GM12801 (cell line): ENCODE data around the gene CAMK4.

Experiments
- TF ChIP-seq, protein P1 (sequence below): IDR thresholded peaks from one replicate; pipeline ENCODE4 v1.5.1; 2011; ENCODE audit warnings: control low read depth; ENCODE audit not compliant: insufficient read length; ENCODE audit errors: extremely low read depth

The CAMK4 gene

DNA sequence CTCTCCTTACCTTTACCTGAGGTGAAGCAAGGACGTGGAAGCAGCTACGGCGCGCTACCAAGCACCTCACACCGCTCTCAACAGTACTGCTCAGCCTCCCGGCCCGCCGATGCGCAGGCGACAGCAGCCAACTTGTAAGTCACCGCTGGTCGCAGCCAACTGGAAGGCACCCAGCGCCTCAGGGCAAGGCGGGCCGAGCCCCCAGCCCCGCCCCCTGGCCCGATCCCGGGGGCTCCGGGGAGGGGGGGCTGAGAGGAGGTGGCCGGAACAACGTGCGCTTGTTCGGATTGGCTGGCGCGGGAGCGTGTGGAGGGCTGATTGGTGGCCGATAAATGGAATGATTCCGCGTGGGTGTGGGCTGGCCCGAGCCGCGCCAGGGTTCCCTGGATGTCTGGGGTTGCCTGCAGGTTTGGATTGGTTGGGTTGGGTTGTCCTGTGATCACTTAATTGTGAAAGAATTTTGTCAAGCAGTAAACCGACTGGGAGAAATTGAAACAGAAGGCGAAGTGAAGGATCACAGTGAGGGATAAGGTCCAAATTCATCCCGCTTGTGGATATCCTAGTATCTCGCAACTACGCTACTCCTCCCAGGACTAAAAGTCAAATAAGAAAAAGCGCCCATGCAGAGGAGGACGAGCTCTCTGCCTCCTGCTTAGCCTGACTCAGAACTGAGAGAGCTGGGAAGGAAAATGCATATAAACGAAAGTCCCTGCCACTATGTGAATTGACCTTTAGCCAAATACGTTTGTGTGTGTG, 288.4 kb downstream of the CAMK4 start, which contains the start of gene STARD4:
Gene STARD4 (minus strand): TSS at position 161 of the 756 bp plus-strand sequence. CDS start 5,102 bp downstream, outside the sequence.
- TF ChIP-seq, protein P1, sequence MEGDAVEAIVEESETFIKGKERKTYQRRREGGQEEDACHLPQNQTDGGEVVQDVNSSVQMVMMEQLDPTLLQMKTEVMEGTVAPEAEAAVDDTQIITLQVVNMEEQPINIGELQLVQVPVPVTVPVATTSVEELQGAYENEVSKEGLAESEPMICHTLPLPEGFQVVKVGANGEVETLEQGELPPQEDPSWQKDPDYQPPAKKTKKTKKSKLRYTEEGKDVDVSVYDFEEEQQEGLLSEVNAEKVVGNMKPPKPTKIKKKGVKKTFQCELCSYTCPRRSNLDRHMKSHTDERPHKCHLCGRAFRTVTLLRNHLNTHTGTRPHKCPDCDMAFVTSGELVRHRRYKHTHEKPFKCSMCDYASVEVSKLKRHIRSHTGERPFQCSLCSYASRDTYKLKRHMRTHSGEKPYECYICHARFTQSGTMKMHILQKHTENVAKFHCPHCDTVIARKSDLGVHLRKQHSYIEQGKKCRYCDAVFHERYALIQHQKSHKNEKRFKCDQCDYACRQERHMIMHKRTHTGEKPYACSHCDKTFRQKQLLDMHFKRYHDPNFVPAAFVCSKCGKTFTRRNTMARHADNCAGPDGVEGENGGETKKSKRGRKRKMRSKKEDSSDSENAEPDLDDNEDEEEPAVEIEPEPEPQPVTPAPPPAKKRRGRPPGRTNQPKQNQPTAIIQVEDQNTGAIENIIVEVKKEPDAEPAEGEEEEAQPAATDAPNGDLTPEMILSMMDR = no peak

DNA sequence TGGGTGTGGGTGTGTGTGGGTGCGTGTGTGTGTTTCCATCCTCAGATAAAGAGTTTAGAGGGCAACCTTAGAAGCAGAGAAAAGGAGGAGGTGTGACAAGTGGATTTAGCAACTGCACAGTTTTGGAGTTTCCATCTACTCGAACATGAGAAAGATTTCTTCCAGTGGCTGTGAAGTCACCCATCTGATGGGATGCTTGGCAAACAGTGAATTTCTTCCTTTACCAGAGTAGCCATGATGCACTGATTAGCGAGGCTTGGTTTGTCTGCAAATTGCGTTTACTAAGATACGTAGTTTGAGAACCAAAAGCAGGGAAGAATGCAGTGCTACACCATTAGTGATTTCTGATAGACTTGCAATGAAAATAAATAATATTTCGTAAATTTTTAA, 288.9 kb downstream of the CAMK4 start:
- TF ChIP-seq, protein P1 = no peak

DNA sequence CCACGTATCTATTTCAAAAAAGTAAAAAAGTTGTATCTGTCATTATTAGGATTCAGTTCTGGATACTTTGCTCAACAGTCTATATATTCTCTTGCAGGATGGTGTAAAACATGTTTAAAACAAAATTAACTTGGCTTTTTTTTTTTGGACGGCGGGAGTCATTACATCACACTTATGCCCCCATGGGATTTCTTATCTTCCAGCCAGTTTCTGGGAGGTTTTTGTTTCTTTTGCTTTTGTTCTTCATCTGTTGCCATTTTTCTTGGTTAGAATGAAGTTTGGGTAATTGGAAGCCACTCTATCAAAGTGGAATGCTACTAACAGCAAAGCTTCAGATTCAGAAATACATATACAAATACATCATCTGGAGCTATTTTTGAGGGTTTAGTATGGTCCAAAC, 289.9 kb downstream of the CAMK4 start:
- TF ChIP-seq, protein P1 = no peak

DNA sequence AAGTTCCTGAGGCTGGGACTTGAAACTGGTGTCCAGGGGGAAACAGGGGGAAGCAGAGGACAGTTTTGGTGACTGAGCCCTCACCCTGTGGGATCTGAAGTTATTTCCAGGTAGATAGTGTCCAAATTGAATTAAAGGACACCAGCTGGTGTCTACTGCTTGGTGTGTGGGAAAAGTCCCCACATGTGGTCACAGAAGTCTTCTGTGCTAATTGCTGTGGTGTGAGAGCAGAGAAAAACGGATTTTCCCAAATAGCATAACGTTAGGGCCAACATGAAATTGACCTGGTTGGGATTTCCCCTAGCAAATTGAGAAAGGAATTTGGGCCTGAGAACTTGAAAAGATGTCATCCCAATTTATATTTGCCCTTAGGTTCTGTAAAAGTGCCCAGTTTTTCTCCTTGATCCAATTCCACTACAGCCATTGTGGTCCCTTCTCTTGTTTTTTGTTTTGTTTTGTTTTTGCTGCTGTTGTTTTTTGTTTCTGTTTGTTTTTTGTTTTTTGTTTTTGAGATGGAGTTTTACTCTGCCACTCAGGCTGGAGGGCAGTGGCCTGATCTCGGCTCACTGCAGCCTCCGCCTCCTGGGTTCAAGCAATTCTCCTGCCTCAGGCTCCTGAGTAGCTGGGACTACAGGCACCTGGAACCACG, 293.8 kb downstream of the CAMK4 start:
- TF ChIP-seq, protein P1 = no peak

DNA sequence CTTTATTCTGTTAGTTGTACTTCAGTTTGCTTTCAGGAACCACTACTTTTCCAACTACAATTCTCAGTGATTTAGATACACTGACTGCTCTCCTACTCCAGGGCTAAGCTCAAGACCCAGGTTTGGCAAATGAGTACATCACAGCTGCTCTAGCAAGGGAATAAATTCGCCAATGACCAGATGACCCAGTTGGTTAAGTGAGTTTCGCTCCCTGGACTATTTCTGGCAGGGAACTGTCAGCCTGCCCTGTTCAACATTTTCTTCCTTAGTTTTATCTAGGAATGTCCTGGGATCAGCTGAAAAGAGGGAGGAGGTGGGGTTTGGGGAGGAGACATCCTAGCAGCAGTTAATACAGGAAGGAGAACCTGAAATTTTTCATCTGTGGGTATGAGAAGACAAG, 294.6 kb downstream of the CAMK4 start:
- TF ChIP-seq, protein P1 = no peak

DNA sequence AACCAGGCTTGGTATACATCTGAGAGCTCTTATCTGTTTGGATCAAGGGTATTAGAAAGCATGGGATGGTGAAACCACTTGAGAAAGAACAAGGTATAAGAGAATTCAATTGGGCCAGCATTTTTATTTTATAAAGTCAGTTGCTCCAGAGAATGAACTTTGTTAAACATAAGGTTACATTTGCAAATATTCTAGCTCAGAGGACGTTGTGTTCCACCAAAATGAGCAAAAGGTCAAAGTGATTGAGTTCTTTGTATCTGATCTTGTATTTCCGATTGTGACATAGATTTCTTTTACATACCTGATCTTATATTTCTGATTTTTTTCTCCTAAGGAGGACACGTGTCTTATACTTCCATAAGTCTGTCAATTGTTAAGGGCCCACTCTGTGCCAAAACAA, 296.7 kb downstream of the CAMK4 start:
- TF ChIP-seq, protein P1 = no peak

DNA sequence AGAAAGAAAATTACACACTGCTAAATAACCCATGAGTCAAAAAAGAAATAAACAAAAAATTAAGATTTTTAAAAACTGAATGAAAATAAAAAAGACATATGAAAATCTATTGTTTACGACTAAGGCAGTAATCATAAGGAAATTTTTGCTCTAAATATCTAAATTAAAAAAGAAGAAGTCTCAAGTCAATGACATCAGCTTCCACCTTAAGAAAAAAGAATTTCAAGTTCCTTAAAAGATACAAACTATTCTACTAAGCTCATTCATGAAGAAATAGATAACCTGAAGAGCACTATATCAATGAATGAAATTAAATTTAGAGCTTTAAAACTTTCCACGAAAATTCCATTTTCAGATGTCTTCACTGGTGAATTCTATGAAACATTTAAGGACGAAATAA, 303.9 kb downstream of the CAMK4 start:
- TF ChIP-seq, protein P1 = no peak
